GM21528 (cell line): ENCODE results near the gene TRPV3.
"Not testable (repeated sequence)": the region's sequence is repeated elsewhere in the genome, so short reads cannot be mapped to it uniquely, and the experiment has no call there.

Experiments used
- ATAC-seq: cut with Tn5 transposase; IDR thresholded peaks from one replicate; pipeline ENCODE4 v1.9.1; 2021; ENCODE audit warnings: mild to moderate bottlenecking, moderate library complexity; ENCODE audit not compliant: unreplicated experiment, low FRiP score

Gene TRPV3

GRCh38 chr17:3574231-3574630 lies 16.6 kb upstream of the TRPV3 start:
- ATAC-seq = no peak

DNA sequence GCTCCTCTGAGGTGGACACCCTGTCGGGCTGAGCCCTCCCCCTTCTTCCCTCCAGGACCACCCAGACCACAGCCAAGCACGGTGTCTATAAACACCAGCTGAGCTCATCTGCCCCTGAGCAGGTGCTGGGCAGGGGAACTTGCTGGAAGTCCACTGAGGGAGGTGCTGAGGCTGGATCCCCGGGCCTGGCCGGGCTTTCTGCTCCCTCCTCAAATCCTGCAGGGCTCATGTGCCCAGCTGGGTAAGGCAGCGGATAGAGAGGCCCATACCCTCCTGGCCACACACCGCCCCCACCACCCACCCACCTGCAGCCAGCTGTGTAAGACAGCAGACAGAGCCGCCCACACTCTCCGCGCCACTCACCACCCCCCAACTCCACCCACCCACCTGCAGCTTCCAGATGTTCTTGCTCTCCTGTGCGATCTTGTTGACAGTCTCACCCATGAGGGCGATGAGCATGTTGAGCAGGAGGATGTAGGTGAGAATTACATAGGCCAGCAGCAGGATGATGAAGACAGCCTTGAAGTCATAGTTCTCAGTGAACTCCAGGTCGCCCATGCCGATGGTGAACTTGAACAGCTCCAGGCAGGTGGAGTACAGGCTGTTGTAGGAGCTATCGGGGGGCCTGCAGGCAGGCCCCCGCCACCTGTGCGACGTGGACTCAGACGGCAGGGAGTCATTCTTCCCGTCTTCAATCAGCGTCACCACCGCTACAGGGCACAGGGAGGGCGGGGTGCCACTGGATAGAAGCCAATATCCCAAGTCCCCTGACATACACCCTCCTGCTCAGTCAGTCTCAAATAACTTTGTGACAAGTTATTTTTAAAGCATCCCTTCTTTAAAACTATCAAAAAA lies 15.9 kb upstream of the TRPV3 start:
- ATAC-seq = no peak

GRCh38 chr17:3572231-3572630 lies 14.6 kb upstream of the TRPV3 start:
- no peak for ATAC-seq

- no peak for ATAC-seq
Measured at GRCh38 chr17:3571043-3571900, 13.7 kb upstream of the TRPV3 start.

GRCh38 chr17:3569534-3570137 lies 12.0 kb upstream of the TRPV3 start:
- ATAC-seq = no peak

DNA sequence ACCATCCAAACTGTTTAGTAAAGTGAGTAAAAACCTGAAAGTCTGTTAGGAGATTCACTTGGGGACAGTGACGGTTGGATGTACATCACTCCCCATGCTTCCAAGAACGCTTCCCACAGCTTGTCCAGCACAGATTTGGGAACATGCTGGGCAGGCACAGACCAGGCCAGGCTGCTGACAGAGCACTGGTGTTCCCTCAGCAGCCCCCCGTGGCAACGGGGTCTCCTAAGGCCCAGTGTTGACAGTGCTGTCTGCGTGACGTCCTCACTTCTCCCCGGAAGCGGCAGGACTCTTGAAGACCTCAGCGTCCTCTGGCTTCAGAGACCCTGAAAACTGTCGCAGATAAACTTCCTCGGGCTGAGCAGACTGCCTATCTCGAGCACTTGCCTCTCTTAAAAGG lies 8.9 kb upstream of the TRPV3 start:
- no peak for ATAC-seq

DNA sequence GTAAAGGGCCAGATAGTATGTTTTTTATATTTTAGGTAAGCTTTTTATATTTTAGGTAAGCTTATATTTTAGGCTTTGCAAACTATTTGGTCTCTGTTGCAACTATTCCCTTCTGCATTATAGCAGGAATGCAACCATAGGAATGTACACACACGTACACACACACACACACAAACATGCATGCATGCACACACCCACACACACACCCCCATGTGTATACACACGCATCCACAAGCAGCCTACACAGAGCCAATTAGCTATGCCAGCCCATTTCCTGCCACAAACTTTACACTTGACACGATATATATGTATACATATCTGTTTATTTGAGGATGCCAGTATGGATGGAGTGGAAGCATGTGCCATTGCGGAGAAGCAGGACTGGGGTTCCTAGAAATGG lies 7.5 kb upstream of the TRPV3 start:
- no peak for ATAC-seq

DNA sequence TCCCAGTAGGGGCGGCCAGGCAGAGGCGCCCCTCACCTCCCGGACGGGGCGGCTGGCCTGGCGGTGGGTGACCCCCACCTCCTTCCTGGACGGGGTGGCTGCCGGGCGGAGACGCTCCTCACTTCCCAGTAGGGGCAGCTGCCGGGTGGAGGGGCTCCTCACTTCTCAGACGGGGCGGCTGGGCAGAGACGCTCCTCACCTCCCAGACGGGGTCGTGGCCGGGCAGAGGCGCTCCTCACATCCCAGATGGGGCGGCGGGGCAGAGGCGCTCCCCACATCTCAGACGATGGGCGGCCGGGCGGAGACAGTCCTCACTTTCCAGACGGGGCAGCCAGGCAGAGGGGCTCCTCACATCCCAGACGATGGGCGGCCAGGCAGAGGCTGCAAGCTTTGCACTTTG lies 6.6 kb upstream of the TRPV3 start:
- not testable (repeated sequence) for ATAC-seq

DNA sequence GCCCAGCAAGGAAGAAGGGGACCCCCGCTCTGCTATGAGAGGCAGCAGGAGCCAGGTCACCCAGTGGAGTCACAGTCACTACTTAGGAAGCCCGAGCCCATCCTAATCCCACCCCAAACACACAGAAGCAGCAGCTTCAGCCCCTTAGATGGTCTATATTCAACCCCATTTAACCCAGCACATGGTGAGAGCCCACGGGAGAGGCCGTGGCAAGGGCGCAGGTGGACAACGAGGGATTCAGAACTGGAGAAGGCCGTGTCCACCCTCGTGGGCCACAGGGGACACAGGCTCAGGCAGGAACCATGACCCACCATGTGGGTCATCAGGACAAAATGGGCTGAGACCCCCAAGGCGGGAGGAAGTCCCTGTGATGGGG lies 1.6 kb upstream of the TRPV3 start:
- ATAC-seq = no peak

DNA sequence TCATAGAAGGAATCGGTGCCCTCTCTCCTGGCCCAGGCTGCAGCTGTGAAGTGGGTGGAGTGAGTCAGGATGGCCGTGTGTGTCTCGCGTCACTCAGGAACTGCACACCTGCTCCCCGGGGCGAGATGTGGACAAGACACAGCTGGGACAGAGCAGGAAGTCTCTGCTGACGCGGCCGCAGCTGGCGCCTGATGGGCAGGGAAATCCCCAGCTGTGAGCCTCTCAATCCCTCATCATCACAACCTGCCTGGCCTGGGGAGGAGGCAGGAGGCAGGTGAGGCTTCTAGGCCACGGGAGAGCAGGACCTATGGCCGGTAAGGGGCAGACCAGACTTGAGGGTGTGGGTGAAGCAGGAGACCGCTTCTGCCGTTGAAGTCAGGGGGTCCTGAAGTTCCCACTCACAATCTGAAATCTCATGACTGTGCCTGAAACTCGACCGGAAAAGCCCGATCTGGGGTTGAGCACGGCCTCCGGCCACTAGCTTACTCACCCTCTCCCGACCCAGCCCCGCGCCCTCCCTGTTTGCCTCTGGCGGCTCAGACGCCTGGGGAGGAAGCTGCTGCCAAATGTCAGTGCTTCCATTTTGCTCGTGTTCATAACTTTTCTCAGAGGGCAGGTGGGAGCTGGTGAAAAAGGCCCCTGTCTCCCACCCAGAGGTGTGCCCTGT lies 1.1 kb upstream of the TRPV3 start:
- peak; percentile 72 for ATAC-seq

DNA sequence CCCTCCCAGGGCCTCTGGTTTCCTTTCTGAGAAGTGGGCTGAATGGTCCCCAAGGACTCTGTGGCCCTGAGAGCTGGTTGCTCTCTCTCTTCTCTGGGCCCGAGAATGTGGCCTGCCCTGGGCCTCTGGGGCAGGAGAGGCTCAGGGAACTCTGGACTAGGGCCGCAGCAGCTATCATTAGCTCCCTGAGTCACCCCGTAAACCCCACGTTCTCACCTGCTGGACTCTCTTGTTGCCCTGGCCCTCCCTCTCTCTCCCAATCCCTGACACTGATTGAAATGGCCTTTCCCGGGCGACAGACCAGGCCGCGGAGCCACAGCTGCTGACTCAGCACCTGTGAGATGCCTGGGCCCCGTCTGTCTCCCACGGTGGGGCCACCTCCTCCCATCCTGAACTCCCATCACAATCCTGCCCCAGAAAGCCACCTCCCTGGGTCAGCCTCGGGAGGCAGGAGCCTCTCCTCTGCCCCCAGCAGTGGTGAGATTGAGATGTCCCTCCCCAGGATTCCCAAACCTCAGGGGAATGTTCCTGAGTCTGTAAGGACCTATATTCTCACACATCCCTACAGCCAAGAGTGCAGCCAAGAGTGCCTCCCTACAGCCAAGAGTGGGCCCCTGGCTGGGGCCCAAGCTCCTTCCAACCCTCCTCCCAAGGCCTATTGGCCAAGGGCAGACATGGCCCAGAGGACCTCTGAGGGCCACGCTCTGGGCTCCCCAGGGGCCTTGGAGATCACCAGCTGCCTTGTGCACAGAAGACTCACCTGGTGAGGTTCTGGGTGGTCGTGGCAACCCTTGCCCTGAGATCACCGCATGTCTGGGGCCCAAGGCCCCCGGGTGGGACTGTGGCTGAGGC lies 470 bp downstream of the TRPV3 start:
- ATAC-seq = no peak

GRCh38 chr17:3556239-3556915 lies 1.2 kb downstream of the TRPV3 start:
- ATAC-seq = no peak

- ATAC-seq = no peak
Measured at GRCh38 chr17:3555189-3555796, 2.3 kb downstream of the TRPV3 start.

GRCh38 chr17:3554440-3554839 lies 3.2 kb downstream of the TRPV3 start:
- no peak for ATAC-seq

GRCh38 chr17:3553419-3554401 lies 3.9 kb downstream of the TRPV3 start:
- ATAC-seq = no peak

DNA sequence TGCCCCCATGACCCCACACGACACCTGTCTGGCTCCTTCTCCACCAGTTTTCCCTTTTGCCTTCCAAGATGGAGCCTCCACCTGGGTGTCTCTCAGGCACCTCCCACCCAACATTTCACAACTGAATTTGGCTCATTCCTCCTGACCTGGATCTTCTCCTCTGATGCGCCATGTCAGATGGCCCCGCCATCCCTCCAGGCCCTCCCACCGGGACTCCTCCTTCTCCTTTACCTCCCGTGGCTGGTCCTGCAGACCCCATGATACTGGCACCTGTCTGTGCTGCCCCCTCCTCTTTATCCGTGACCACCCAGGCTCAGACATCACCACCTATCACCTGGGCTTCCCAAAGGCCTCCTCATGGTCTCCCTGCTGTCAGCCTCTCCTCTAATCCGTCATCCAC lies 4.7 kb downstream of the TRPV3 start:
- ATAC-seq = no peak

GRCh38 chr17:3551189-3551588 lies 6.4 kb downstream of the TRPV3 start:
- ATAC-seq = no peak
